WTC11 (cell line): ENCODE data around the gene CCDC157. TPM values are rescaled to one million over a fixed set of nuclear protein-coding genes. Genes with fewer than 3 reads are reported as not detected.

Source experiments
- ATAC-seq: fragments of 200-7000 bp; cut with Tn5 transposase; 2 replicates; pipeline ENCODE4 v1.10.0; 2021; ENCODE audit warnings: mild to moderate bottlenecking, moderate library complexity
- CTCF ChIA-PET: fragments of 300-600 bp; sonication (Branson Sonifier 250); formaldehyde crosslinking; loops from one replicate; lab custom pipeline; 2021; ENCODE audit warnings: antibody characterized with exemption; lab: Charles Lee
- POLR2A ChIA-PET: fragments of 350-600 bp; sonication (Branson Sonifier 250); formaldehyde crosslinking; loops from one replicate; lab custom pipeline; 2021; ENCODE audit warnings: antibody characterized with exemption; lab: Charles Lee
- DNase-seq: peaks from one replicate; pipeline ENCODE4 v3.0.0; 2021; ENCODE audit warnings: low spot score
- H3K27ac Mint-ChIP-seq: 2 replicates; pipeline ENCODE4 v1.8.0; 2021; ENCODE audit warnings: mixed read lengths
- H3K27me3 Mint-ChIP-seq: 2 replicates; pipeline ENCODE4 v1.8.0; 2021; ENCODE audit warnings: low read depth, mild to moderate bottlenecking, moderate library complexity, mixed read lengths
- H3K36me3 Mint-ChIP-seq: 2 replicates; pipeline ENCODE4 v1.8.0; 2021; ENCODE audit warnings: mixed read lengths
- H3K4me1 Mint-ChIP-seq: 2 replicates; pipeline ENCODE4 v1.8.0; 2022; ENCODE audit warnings: mixed read lengths
- H3K4me3 Mint-ChIP-seq: 2 replicates; pipeline ENCODE4 v1.8.0; 2021; ENCODE audit warnings: mild to moderate bottlenecking, moderate library complexity, mixed read lengths
- H3K9me3 Mint-ChIP-seq: 2 replicates; pipeline ENCODE4 v1.8.0; 2021; ENCODE audit warnings: mixed read lengths
- ESRRA ChIP-seq: sonication (generic); formaldehyde crosslinking; IDR thresholded peaks from 2 replicates; pipeline ENCODE4 v1.8.1; 2022; ENCODE audit warnings: mild to moderate bottlenecking, missing genetic modification reagents, borderline replicate concordance
- GABPB1 ChIP-seq: sonication (generic); formaldehyde crosslinking; IDR thresholded peaks from 2 replicates; pipeline ENCODE4 v1.8.1; 2023; ENCODE audit warnings: mild to moderate bottlenecking, missing genetic modification reagents
- JUN ChIP-seq: sonication (generic); formaldehyde crosslinking; IDR thresholded peaks from 2 replicates; pipeline ENCODE4 v1.8.0; 2023; ENCODE audit warnings: mild to moderate bottlenecking, missing genetic modification reagents
- NR2C2 ChIP-seq: sonication (generic); formaldehyde crosslinking; IDR thresholded peaks from 2 replicates; pipeline ENCODE4 v1.8.0; 2022; ENCODE audit warnings: mild to moderate bottlenecking, missing genetic modification reagents
- OVOL2 ChIP-seq: fragments of 250-450 bp; sonication (Bioruptor Pico); IDR thresholded peaks from 2 replicates; pipeline ENCODE4 v1.9.0; 2021; ENCODE audit warnings: mild to moderate bottlenecking, borderline replicate concordance
- SP1 ChIP-seq: sonication (generic); formaldehyde crosslinking; conservative IDR thresholded peaks from 2 replicates; pipeline ENCODE4 v1.8.1; 2022; ENCODE audit warnings: missing genetic modification reagents
- ZNF121 ChIP-seq: sonication (generic); formaldehyde crosslinking; IDR thresholded peaks from 2 replicates; pipeline ENCODE4 v1.8.0; 2023; ENCODE audit warnings: missing genetic modification reagents
- ZNF423 ChIP-seq: fragments of 250-450 bp; sonication (Bioruptor Pico); IDR thresholded peaks from 2 replicates; pipeline ENCODE4 v2.1.2; 2022; ENCODE audit warnings: mild to moderate bottlenecking, moderate library complexity
- total RNA-seq: library from RNA; stranded (reverse); gene quantifications from 3 replicates; pipeline ENCODE4 v1.2.3, GENCODE V29; 2021
- TF ChIP-seq, protein P1 (sequence below): fragments of 250-450 bp; sonication (Bioruptor Pico); IDR thresholded peaks from 2 replicates; pipeline ENCODE4 v2.1.2; 2022; ENCODE audit warnings: mild to moderate bottlenecking, moderate library complexity
- TF ChIP-seq, protein P2 (sequence below): sonication (generic); formaldehyde crosslinking; IDR thresholded peaks from 2 replicates; pipeline ENCODE4 v1.8.0; 2022; ENCODE audit warnings: mild to moderate bottlenecking, missing genetic modification reagents
- TF ChIP-seq, protein P3 (sequence below): sonication (generic); formaldehyde crosslinking; IDR thresholded peaks from 2 replicates; pipeline ENCODE4 v1.8.0; 2023; ENCODE audit warnings: missing genetic modification reagents, mild to moderate bottlenecking, borderline replicate concordance
- TF ChIP-seq, protein P4 (sequence below): sonication (generic); formaldehyde crosslinking; IDR thresholded peaks from 2 replicates; pipeline ENCODE4 v1.8.1; 2022; ENCODE audit warnings: low read depth, missing genetic modification reagents, borderline replicate concordance
- TF ChIP-seq, protein P5 (sequence below): sonication (generic); formaldehyde crosslinking; IDR thresholded peaks from 2 replicates; pipeline ENCODE4 v1.8.1; 2022; ENCODE audit warnings: low read depth, mild to moderate bottlenecking, moderate library complexity, missing genetic modification reagents, borderline replicate concordance
- TF ChIP-seq, protein P6 (sequence below): sonication (generic); formaldehyde crosslinking; IDR thresholded peaks from 2 replicates; pipeline ENCODE4 v1.8.1; 2022; ENCODE audit warnings: missing genetic modification reagents, borderline replicate concordance
- TF ChIP-seq, protein P7 (sequence below): sonication (generic); formaldehyde crosslinking; IDR thresholded peaks from 2 replicates; pipeline ENCODE4 v1.8.1; 2023; ENCODE audit warnings: mild to moderate bottlenecking, missing genetic modification reagents, moderate library complexity
- TF ChIP-seq, protein P8 (sequence below): fragments of 250-450 bp; sonication (Bioruptor Pico); IDR thresholded peaks from 2 replicates; pipeline ENCODE4 v1.9.0; 2021; ENCODE audit warnings: mild to moderate bottlenecking, borderline replicate concordance

Gene CCDC157
- total RNA-seq, 1 experiment from 2014 or later = 6.5 TPM

DNA sequence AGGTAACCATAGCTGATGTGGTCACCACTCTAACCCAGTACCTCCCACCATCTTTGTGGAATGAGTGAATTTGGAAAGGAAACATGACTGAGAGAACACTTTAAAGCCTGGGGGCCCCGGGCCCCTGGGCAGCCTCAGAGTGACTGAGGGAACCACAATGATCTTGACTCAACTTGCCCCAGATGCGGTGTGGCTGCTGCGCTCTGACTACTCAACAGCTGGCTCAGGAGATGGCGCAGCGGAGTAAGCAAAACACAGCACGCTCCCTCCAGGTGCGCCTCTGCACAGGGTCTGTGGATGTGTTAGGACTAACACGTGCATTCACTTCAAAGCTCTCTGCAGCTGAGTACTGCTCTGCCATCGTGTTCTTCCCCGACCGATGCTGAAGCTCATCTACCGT lies 24.5 kb downstream of the CCDC157 start:
- CTCF ChIA-PET = interaction anchor here (2.0 kb wide), 1 partner anchor 94 kb away, joined by 6 read pairs; no protein-coding TSS in a partner anchor

DNA sequence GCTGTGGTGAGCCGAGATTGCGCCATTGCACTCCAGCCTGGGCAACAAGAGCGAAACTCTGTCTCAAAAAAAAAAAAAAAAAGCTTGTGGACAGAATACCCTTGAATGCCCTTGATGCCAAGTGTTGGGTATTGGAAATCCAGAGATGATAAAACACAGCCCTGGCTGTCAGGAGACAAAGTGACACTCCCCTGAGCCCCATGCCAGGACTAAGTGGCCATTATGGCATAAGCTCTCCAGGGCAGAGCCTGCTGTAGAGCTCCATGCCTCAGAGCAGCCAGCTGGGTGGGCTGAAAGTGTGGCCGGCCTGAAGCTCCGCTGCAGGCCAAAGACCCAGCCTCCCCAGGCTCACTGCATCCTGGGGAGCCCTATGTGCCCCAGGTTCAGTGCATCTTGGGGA lies 25.5 kb downstream of the CCDC157 start:
- Mint-ChIP-seq H3K4me1 (peaks cover 4% of the 10 kb centered on the region; the same call in 1 of the 2 replicates), H3K27ac (no peak overlapping the region), H3K9me3 (no peaks in the 10 kb centered on the region), H3K4me3 (no peak overlapping the region), H3K27me3 (no peaks in the 10 kb centered on the region), H3K36me3 (peaks cover 7% of the 10 kb centered on the region)
- DNase-seq = no peak
- ChIA-PET POLR2A (no interaction called here), CTCF (interaction anchor here (0.9 to 2.0 kb wide), 3 partner anchors 9 to 95 kb away, joined by 4 to 6 read pairs (median 4); partner anchors contain the start of gene MTFP1)
- ATAC-seq = no peak
- TF ChIP-seq, protein P1, sequence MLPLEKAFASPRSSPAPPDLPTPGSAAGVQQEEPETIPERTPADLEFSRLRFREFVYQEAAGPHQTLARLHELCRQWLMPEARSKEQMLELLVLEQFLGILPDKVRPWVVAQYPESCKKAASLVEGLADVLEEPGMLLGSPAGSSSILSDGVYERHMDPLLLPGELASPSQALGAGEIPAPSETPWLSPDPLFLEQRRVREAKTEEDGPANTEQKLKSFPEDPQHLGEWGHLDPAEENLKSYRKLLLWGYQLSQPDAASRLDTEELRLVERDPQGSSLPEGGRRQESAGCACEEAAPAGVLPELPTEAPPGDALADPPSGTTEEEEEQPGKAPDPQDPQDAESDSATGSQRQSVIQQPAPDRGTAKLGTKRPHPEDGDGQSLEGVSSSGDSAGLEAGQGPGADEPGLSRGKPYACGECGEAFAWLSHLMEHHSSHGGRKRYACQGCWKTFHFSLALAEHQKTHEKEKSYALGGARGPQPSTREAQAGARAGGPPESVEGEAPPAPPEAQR (CRISPR knock-in tag) = no peak
- TF ChIP-seq, protein P2, sequence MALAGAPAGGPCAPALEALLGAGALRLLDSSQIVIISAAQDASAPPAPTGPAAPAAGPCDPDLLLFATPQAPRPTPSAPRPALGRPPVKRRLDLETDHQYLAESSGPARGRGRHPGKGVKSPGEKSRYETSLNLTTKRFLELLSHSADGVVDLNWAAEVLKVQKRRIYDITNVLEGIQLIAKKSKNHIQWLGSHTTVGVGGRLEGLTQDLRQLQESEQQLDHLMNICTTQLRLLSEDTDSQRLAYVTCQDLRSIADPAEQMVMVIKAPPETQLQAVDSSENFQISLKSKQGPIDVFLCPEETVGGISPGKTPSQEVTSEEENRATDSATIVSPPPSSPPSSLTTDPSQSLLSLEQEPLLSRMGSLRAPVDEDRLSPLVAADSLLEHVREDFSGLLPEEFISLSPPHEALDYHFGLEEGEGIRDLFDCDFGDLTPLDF (CRISPR knock-in tag) = no peak
- TF ChIP-seq, protein P3, sequence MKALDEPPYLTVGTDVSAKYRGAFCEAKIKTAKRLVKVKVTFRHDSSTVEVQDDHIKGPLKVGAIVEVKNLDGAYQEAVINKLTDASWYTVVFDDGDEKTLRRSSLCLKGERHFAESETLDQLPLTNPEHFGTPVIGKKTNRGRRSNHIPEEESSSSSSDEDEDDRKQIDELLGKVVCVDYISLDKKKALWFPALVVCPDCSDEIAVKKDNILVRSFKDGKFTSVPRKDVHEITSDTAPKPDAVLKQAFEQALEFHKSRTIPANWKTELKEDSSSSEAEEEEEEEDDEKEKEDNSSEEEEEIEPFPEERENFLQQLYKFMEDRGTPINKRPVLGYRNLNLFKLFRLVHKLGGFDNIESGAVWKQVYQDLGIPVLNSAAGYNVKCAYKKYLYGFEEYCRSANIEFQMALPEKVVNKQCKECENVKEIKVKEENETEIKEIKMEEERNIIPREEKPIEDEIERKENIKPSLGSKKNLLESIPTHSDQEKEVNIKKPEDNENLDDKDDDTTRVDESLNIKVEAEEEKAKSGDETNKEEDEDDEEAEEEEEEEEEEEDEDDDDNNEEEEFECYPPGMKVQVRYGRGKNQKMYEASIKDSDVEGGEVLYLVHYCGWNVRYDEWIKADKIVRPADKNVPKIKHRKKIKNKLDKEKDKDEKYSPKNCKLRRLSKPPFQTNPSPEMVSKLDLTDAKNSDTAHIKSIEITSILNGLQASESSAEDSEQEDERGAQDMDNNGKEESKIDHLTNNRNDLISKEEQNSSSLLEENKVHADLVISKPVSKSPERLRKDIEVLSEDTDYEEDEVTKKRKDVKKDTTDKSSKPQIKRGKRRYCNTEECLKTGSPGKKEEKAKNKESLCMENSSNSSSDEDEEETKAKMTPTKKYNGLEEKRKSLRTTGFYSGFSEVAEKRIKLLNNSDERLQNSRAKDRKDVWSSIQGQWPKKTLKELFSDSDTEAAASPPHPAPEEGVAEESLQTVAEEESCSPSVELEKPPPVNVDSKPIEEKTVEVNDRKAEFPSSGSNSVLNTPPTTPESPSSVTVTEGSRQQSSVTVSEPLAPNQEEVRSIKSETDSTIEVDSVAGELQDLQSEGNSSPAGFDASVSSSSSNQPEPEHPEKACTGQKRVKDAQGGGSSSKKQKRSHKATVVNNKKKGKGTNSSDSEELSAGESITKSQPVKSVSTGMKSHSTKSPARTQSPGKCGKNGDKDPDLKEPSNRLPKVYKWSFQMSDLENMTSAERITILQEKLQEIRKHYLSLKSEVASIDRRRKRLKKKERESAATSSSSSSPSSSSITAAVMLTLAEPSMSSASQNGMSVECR = no peak
- TF ChIP-seq GABPB1 (CRISPR knock-in tag) (no peak), OVOL2 (CRISPR knock-in tag) (no peak), NR2C2 (no peak), JUN (no peak)

More for the DNA sequence above, 24.5 kb downstream of the CCDC157 start:
- H3K4me3 Mint-ChIP-seq = no peak overlapping the region
- no peak overlapping the region for H3K27ac Mint-ChIP-seq
- POLR2A ChIA-PET = no interaction called here
- no peaks in the 10 kb centered on the region for H3K9me3 Mint-ChIP-seq
- H3K27me3 Mint-ChIP-seq = no peaks in the 10 kb centered on the region
- TF ChIP-seq, protein P4, sequence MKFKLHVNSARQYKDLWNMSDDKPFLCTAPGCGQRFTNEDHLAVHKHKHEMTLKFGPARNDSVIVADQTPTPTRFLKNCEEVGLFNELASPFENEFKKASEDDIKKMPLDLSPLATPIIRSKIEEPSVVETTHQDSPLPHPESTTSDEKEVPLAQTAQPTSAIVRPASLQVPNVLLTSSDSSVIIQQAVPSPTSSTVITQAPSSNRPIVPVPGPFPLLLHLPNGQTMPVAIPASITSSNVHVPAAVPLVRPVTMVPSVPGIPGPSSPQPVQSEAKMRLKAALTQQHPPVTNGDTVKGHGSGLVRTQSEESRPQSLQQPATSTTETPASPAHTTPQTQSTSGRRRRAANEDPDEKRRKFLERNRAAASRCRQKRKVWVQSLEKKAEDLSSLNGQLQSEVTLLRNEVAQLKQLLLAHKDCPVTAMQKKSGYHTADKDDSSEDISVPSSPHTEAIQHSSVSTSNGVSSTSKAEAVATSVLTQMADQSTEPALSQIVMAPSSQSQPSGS (CRISPR knock-in tag) = no peak
- TF ChIP-seq, protein P5, sequence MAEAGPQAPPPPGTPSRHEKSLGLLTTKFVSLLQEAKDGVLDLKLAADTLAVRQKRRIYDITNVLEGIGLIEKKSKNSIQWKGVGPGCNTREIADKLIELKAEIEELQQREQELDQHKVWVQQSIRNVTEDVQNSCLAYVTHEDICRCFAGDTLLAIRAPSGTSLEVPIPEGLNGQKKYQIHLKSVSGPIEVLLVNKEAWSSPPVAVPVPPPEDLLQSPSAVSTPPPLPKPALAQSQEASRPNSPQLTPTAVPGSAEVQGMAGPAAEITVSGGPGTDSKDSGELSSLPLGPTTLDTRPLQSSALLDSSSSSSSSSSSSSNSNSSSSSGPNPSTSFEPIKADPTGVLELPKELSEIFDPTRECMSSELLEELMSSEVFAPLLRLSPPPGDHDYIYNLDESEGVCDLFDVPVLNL = no peak
- TF ChIP-seq, protein P6, sequence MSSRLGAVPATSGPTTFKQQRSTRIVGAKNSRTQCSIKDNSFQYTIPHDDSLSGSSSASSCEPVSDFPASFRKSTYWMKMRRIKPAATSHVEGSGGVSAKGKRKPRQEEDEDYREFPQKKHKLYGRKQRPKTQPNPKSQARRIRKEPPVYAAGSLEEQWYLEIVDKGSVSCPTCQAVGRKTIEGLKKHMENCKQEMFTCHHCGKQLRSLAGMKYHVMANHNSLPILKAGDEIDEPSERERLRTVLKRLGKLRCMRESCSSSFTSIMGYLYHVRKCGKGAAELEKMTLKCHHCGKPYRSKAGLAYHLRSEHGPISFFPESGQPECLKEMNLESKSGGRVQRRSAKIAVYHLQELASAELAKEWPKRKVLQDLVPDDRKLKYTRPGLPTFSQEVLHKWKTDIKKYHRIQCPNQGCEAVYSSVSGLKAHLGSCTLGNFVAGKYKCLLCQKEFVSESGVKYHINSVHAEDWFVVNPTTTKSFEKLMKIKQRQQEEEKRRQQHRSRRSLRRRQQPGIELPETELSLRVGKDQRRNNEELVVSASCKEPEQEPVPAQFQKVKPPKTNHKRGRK (CRISPR knock-in tag) = no peak
- TF ChIP-seq, protein P7, sequence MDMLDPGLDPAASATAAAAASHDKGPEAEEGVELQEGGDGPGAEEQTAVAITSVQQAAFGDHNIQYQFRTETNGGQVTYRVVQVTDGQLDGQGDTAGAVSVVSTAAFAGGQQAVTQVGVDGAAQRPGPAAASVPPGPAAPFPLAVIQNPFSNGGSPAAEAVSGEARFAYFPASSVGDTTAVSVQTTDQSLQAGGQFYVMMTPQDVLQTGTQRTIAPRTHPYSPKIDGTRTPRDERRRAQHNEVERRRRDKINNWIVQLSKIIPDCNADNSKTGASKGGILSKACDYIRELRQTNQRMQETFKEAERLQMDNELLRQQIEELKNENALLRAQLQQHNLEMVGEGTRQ (CRISPR knock-in tag) = no peak
- no peak for TF ChIP-seq ZNF121 (CRISPR knock-in tag)
- no peak for TF ChIP-seq ESRRA (CRISPR knock-in tag)
- no peak for TF ChIP-seq SP1 (CRISPR knock-in tag)
- TF ChIP-seq, protein P8, sequence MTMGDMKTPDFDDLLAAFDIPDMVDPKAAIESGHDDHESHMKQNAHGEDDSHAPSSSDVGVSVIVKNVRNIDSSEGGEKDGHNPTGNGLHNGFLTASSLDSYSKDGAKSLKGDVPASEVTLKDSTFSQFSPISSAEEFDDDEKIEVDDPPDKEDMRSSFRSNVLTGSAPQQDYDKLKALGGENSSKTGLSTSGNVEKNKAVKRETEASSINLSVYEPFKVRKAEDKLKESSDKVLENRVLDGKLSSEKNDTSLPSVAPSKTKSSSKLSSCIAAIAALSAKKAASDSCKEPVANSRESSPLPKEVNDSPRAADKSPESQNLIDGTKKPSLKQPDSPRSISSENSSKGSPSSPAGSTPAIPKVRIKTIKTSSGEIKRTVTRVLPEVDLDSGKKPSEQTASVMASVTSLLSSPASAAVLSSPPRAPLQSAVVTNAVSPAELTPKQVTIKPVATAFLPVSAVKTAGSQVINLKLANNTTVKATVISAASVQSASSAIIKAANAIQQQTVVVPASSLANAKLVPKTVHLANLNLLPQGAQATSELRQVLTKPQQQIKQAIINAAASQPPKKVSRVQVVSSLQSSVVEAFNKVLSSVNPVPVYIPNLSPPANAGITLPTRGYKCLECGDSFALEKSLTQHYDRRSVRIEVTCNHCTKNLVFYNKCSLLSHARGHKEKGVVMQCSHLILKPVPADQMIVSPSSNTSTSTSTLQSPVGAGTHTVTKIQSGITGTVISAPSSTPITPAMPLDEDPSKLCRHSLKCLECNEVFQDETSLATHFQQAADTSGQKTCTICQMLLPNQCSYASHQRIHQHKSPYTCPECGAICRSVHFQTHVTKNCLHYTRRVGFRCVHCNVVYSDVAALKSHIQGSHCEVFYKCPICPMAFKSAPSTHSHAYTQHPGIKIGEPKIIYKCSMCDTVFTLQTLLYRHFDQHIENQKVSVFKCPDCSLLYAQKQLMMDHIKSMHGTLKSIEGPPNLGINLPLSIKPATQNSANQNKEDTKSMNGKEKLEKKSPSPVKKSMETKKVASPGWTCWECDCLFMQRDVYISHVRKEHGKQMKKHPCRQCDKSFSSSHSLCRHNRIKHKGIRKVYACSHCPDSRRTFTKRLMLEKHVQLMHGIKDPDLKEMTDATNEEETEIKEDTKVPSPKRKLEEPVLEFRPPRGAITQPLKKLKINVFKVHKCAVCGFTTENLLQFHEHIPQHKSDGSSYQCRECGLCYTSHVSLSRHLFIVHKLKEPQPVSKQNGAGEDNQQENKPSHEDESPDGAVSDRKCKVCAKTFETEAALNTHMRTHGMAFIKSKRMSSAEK (CRISPR knock-in tag) = no peak
- no peak for TF ChIP-seq ZNF423
- ATAC-seq (no peak), DNase-seq (no peak)
- H3K36me3 Mint-ChIP-seq = peaks cover 7% of the 10 kb centered on the region
- peaks cover 2% of the 10 kb centered on the region; the same call in 1 of the 2 replicates for H3K4me1 Mint-ChIP-seq
